ENCODE measurements around the gene FBXL15.

FBXL15 gene

GRCh38 chr10:102400076-102400475 lies 20.6 kb upstream of the FBXL15 start:
- H3K9me3 ChIP-seq (ENCODE audit: control insufficient read depth, insufficient read depth, low read length) = no peaks in the 10 kb centered on the region
- peaks cover 3% of the 10 kb centered on the region for H3K4me1 ChIP-seq (ENCODE audit: control insufficient read depth, insufficient read depth, low read length)
- no peak overlapping the region for H3K9ac ChIP-seq (ENCODE audit: low read depth, low read length)
- peaks cover under 1% of the 10 kb centered on the region for H3K27me3 ChIP-seq (ENCODE audit: control insufficient read depth, insufficient read depth, low read length)
- peak overlapping the region; percentile 45 for H3K4me3 ChIP-seq (ENCODE audit: low read depth, low read length)
- peaks cover 61% of the 10 kb centered on the region for H3K36me3 ChIP-seq (ENCODE audit: control insufficient read depth, insufficient read depth, low read length)

GRCh38 chr10:102400598-102401341 lies 19.9 kb upstream of the FBXL15 start:
- no peaks in the 10 kb centered on the region for H3K27me3 ChIP-seq (ENCODE audit: control insufficient read depth, insufficient read depth, low read length)
- peaks cover 3% of the 10 kb centered on the region for H3K4me1 ChIP-seq (ENCODE audit: control insufficient read depth, insufficient read depth, low read length)
- H3K36me3 ChIP-seq (ENCODE audit: control insufficient read depth, insufficient read depth, low read length) = peaks cover 61% of the 10 kb centered on the region

GRCh38 chr10:102401342-102401654 lies 19.3 kb upstream of the FBXL15 start:
- Histone ChIP-seq H3K27me3 (ENCODE audit: control insufficient read depth, insufficient read depth, low read length) (no peaks in the 10 kb centered on the region), H3K9ac (ENCODE audit: low read depth, low read length) (no peak overlapping the region), H3K4me3 (ENCODE audit: low read depth, low read length) (no peak overlapping the region), H3K4me1 (ENCODE audit: control insufficient read depth, insufficient read depth, low read length) (peaks cover 3% of the 10 kb centered on the region), H3K36me3 (ENCODE audit: control insufficient read depth, insufficient read depth, low read length) (peaks cover 61% of the 10 kb centered on the region), H3K9me3 (ENCODE audit: control insufficient read depth, insufficient read depth, low read length) (no peaks in the 10 kb centered on the region)

More at GRCh38 chr10:102400598-102401341, 19.9 kb upstream of the FBXL15 start:
- Histone ChIP-seq H3K9me3 (ENCODE audit: control insufficient read depth, insufficient read depth, low read length) (no peaks in the 10 kb centered on the region), H3K4me3 (ENCODE audit: low read depth, low read length) (no peak overlapping the region), H3K9ac (ENCODE audit: low read depth, low read length) (no peak overlapping the region)

- H3K9ac ChIP-seq (ENCODE audit: low read depth, low read length) = no peak overlapping the region
- H3K4me1 ChIP-seq (ENCODE audit: control insufficient read depth, insufficient read depth, low read length) = peaks cover 3% of the 10 kb centered on the region
- no peak overlapping the region for H3K4me3 ChIP-seq (ENCODE audit: low read depth, low read length)
- H3K27me3 ChIP-seq (ENCODE audit: control insufficient read depth, insufficient read depth, low read length) = no peaks in the 10 kb centered on the region
- no peaks in the 10 kb centered on the region for H3K9me3 ChIP-seq (ENCODE audit: control insufficient read depth, insufficient read depth, low read length)
- peaks cover 55% of the 10 kb centered on the region for H3K36me3 ChIP-seq (ENCODE audit: control insufficient read depth, insufficient read depth, low read length)
Measured at GRCh38 chr10:102401735-102402511, 18.7 kb upstream of the FBXL15 start.

GRCh38 chr10:102402512-102402896 lies 18.1 kb upstream of the FBXL15 start:
- Histone ChIP-seq H3K4me3 (ENCODE audit: low read depth, low read length) (no peak overlapping the region), H3K4me1 (ENCODE audit: control insufficient read depth, insufficient read depth, low read length) (peaks cover 3% of the 10 kb centered on the region), H3K27me3 (ENCODE audit: control insufficient read depth, insufficient read depth, low read length) (peaks cover 3% of the 10 kb centered on the region), H3K9me3 (ENCODE audit: control insufficient read depth, insufficient read depth, low read length) (no peaks in the 10 kb centered on the region), H3K9ac (ENCODE audit: low read depth, low read length) (no peak overlapping the region), H3K36me3 (ENCODE audit: control insufficient read depth, insufficient read depth, low read length) (peaks cover 49% of the 10 kb centered on the region)

GRCh38 chr10:102403115-102403514 lies 17.5 kb upstream of the FBXL15 start:
- Histone ChIP-seq H3K4me3 (ENCODE audit: low read depth, low read length) (no peak overlapping the region), H3K9me3 (ENCODE audit: control insufficient read depth, insufficient read depth, low read length) (no peaks in the 10 kb centered on the region), H3K9ac (ENCODE audit: low read depth, low read length) (no peak overlapping the region), H3K27me3 (ENCODE audit: control insufficient read depth, insufficient read depth, low read length) (peaks cover 9% of the 10 kb centered on the region), H3K4me1 (ENCODE audit: control insufficient read depth, insufficient read depth, low read length) (peaks cover 3% of the 10 kb centered on the region), H3K36me3 (ENCODE audit: control insufficient read depth, insufficient read depth, low read length) (peaks cover 43% of the 10 kb centered on the region)

GRCh38 chr10:102404361-102405107 lies 16.1 kb upstream of the FBXL15 start:
- Histone ChIP-seq H3K4me1 (ENCODE audit: control insufficient read depth, insufficient read depth, low read length) (peaks cover 4% of the 10 kb centered on the region), H3K4me3 (ENCODE audit: low read depth, low read length) (no peak overlapping the region), H3K27me3 (ENCODE audit: control insufficient read depth, insufficient read depth, low read length) (peaks cover 16% of the 10 kb centered on the region), H3K9me3 (ENCODE audit: control insufficient read depth, insufficient read depth, low read length) (no peaks in the 10 kb centered on the region), H3K9ac (ENCODE audit: low read depth, low read length) (no peak overlapping the region), H3K36me3 (ENCODE audit: control insufficient read depth, insufficient read depth, low read length) (peaks cover 37% of the 10 kb centered on the region)

GRCh38 chr10:102405108-102405571 lies 15.5 kb upstream of the FBXL15 start:
- Histone ChIP-seq H3K27me3 (ENCODE audit: control insufficient read depth, insufficient read depth, low read length) (peaks cover 22% of the 10 kb centered on the region), H3K9ac (ENCODE audit: low read depth, low read length) (no peak overlapping the region), H3K36me3 (ENCODE audit: control insufficient read depth, insufficient read depth, low read length) (peaks cover 32% of the 10 kb centered on the region), H3K4me3 (ENCODE audit: low read depth, low read length) (no peak overlapping the region), H3K4me1 (ENCODE audit: control insufficient read depth, insufficient read depth, low read length) (peaks cover 7% of the 10 kb centered on the region), H3K9me3 (ENCODE audit: control insufficient read depth, insufficient read depth, low read length) (no peaks in the 10 kb centered on the region)

GRCh38 chr10:102405632-102406031 lies 15.0 kb upstream of the FBXL15 start:
- Histone ChIP-seq H3K36me3 (ENCODE audit: control insufficient read depth, insufficient read depth, low read length) (peaks cover 28% of the 10 kb centered on the region), H3K27me3 (ENCODE audit: control insufficient read depth, insufficient read depth, low read length) (peaks cover 25% of the 10 kb centered on the region), H3K4me3 (ENCODE audit: low read depth, low read length) (no peak overlapping the region), H3K9ac (ENCODE audit: low read depth, low read length) (no peak overlapping the region), H3K4me1 (ENCODE audit: control insufficient read depth, insufficient read depth, low read length) (peaks cover 7% of the 10 kb centered on the region), H3K9me3 (ENCODE audit: control insufficient read depth, insufficient read depth, low read length) (no peaks in the 10 kb centered on the region)

- Histone ChIP-seq H3K4me1 (ENCODE audit: control insufficient read depth, insufficient read depth, low read length) (peaks cover 14% of the 10 kb centered on the region), H3K9ac (ENCODE audit: low read depth, low read length) (no peak overlapping the region), H3K36me3 (ENCODE audit: control insufficient read depth, insufficient read depth, low read length) (peaks cover 17% of the 10 kb centered on the region), H3K9me3 (ENCODE audit: control insufficient read depth, insufficient read depth, low read length) (no peaks in the 10 kb centered on the region), H3K27me3 (ENCODE audit: control insufficient read depth, insufficient read depth, low read length) (peaks cover 36% of the 10 kb centered on the region), H3K4me3 (ENCODE audit: low read depth, low read length) (no peak overlapping the region)
Measured at GRCh38 chr10:102406815-102407214, 13.8 kb upstream of the FBXL15 start.

GRCh38 chr10:102407425-102408130 lies 13.1 kb upstream of the FBXL15 start:
- Histone ChIP-seq H3K4me1 (ENCODE audit: control insufficient read depth, insufficient read depth, low read length) (peaks cover 14% of the 10 kb centered on the region), H3K4me3 (ENCODE audit: low read depth, low read length) (no peak overlapping the region), H3K9me3 (ENCODE audit: control insufficient read depth, insufficient read depth, low read length) (no peaks in the 10 kb centered on the region), H3K9ac (ENCODE audit: low read depth, low read length) (no peak overlapping the region), H3K27me3 (ENCODE audit: control insufficient read depth, insufficient read depth, low read length) (peaks cover 40% of the 10 kb centered on the region), H3K36me3 (ENCODE audit: control insufficient read depth, insufficient read depth, low read length) (peaks cover 11% of the 10 kb centered on the region)
